KMS-11 (cell line): ENCODE measurements around the gene STK32B.

ENCODE experiments used
- H2AFZ ChIP-seq: fragments of 200-600 bp; sonication (generic); 2 replicates; pipeline ENCODE4 v1.6.1; 2016; ENCODE audit warnings: antibody characterized with exemption, mixed run types, low read depth
- H3K27ac ChIP-seq: fragments of 200-600 bp; sonication (generic); 2 replicates; pipeline ENCODE4 v1.6.1; 2016; ENCODE audit warnings: mild to moderate bottlenecking, mixed run types
- H3K27me3 ChIP-seq: fragments of 200-600 bp; sonication (generic); 2 replicates; pipeline ENCODE4 v1.6.1; 2017; ENCODE audit warnings: mild to moderate bottlenecking, low read depth, mixed run types, moderate library complexity; ENCODE audit not compliant: insufficient read depth
- H3K36me3 ChIP-seq: fragments of 200-600 bp; sonication (generic); 2 replicates; pipeline ENCODE4 v1.6.1; 2017; ENCODE audit warnings: mild to moderate bottlenecking, mixed run types; ENCODE audit not compliant: insufficient read depth
- H3K4me1 ChIP-seq: fragments of 200-600 bp; sonication (generic); 2 replicates; pipeline ENCODE4 v1.6.1; 2016; ENCODE audit warnings: mild to moderate bottlenecking, low read depth, mixed run types; ENCODE audit not compliant: poor library complexity, severe bottlenecking
- H3K4me2 ChIP-seq: fragments of 200-600 bp; sonication (generic); 2 replicates; pipeline ENCODE4 v1.7.0; 2016; ENCODE audit warnings: mild to moderate bottlenecking, mixed run types
- H3K4me3 ChIP-seq: fragments of 200-600 bp; sonication (generic); IDR thresholded peaks from 2 replicates; pipeline ENCODE4 v1.6.1; 2017; ENCODE audit warnings: low read depth, low read length, mixed read lengths; ENCODE audit not compliant: insufficient read depth
- H3K79me2 ChIP-seq: fragments of 200-600 bp; sonication (generic); 2 replicates; pipeline ENCODE4 v1.6.1; 2016; ENCODE audit warnings: low read depth, mixed run types; ENCODE audit not compliant: insufficient read depth
- H3K9ac ChIP-seq: fragments of 200-600 bp; sonication (generic); 2 replicates; pipeline ENCODE4 v1.6.1; 2016; ENCODE audit warnings: mild to moderate bottlenecking, mixed run types
- H4K20me1 ChIP-seq: fragments of 200-600 bp; sonication (generic); 2 replicates; pipeline ENCODE4 v1.6.1; 2016; ENCODE audit warnings: mild to moderate bottlenecking, mixed run types; ENCODE audit not compliant: insufficient read depth
- CTCF ChIP-seq: fragments of 200-600 bp; sonication (generic); conservative IDR thresholded peaks from 2 replicates; pipeline ENCODE4 v1.6.1; 2017; ENCODE audit warnings: low read depth, mild to moderate bottlenecking, antibody characterized with exemption, low read length, moderate library complexity, mixed read lengths

STK32B gene

GRCh38 chr4:5420266-5420665 lies 369.0 kb downstream of the STK32B start:
- Histone ChIP-seq H3K9ac (no peak overlapping the region), H3K36me3 (no peaks in the 10 kb centered on the region), H3K4me2 (no peak overlapping the region), H4K20me1 (no peaks in the 10 kb centered on the region), H2AFZ (no peak overlapping the region), H3K27ac (no peak overlapping the region), H3K4me1 (peaks cover 17% of the 10 kb centered on the region), H3K27me3 (no peaks in the 10 kb centered on the region), H3K79me2 (no peaks in the 10 kb centered on the region), H3K4me3 (no peak overlapping the region)
- TF ChIP-seq CTCF: no peak

DNA sequence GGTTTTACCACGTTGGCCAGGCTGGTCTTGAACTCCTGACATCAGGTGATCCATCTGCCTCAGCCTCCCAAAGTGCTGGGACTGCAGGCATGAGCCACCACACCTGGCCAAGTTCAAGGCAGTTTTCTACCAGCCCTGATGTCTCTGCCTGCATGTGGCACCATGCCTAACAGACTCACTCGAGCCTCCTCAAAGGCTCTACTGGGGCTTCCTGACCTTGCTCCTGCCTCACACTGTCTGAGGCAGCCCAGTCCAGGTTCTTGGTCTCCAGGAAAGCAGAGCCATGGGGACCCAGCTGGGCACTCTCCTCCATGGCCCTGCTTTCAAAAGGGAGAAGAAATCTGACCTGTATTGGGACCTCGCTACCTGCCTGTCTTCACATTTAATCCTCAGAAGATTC lies 370.1 kb downstream of the STK32B start:
- H3K36me3 ChIP-seq: no peaks in the 10 kb centered on the region
- peaks cover 10% of the 10 kb centered on the region for H3K4me1 ChIP-seq
- no peaks in the 10 kb centered on the region for H3K27me3 ChIP-seq
- no peak overlapping the region for H3K4me2 ChIP-seq
- no peak overlapping the region for H3K9ac ChIP-seq
- no peaks in the 10 kb centered on the region for H4K20me1 ChIP-seq
- no peak overlapping the region for H2AFZ ChIP-seq
- no peak overlapping the region for H3K27ac ChIP-seq
- no peak for TF ChIP-seq CTCF
- no peaks in the 10 kb centered on the region for H3K79me2 ChIP-seq
- H3K4me3 ChIP-seq: no peak overlapping the region

DNA sequence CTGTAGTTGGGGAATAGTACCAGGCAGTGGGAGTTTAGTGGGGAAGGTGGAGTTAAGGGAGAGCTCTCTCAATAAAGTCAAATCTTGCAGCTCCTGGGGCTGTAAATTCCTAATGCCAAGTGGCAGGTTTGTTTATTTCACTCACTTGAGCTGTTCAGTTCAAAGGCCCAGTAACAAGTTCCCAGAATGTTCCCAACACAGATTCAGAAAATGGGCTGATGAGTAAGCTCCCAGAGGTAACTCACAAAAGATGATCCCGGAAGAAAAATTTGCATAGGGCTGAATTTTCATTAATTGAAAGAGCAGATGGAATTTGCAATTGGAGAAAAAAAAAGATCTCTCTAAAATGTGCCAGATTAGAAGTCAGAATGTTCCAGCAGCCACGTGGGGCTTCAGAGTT lies 370.9 kb downstream of the STK32B start:
- TF ChIP-seq CTCF: no peak
- Histone ChIP-seq H4K20me1 (no peaks in the 10 kb centered on the region), H3K4me2 (no peak overlapping the region)

DNA sequence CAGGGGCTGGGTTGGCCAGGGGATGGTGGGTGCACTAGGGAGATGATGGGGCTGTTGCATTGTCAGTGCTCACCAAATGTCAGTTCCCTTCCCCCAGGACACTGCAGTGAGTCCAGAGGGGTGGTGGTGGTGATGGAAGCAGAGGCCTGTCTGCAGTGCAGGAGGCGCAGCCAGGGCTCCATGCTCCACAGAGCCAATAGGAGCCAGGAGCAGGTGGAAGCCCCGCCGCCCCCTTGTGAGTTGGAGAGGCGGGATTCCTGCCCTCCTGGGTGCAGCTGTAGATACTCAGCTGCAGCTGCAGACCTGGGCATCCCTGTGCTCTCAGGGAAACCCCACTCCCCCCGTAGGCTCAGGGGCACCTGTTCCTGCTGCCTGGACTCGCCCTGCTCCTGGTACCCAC lies 372.4 kb downstream of the STK32B start:
- H3K4me3 ChIP-seq: no peak overlapping the region

More for the DNA sequence above, 370.9 kb downstream of the STK32B start:
- Histone ChIP-seq H3K4me3 (no peak overlapping the region), H3K36me3 (no peaks in the 10 kb centered on the region), H3K27me3 (no peaks in the 10 kb centered on the region), H3K4me1 (peaks cover 2% of the 10 kb centered on the region), H2AFZ (no peak overlapping the region), H3K9ac (no peak overlapping the region), H3K27ac (no peak overlapping the region), H3K79me2 (no peaks in the 10 kb centered on the region)

More for the DNA sequence above, 372.4 kb downstream of the STK32B start:
- H4K20me1 ChIP-seq: no peaks in the 10 kb centered on the region
- no peak overlapping the region for H2AFZ ChIP-seq
- no peaks in the 10 kb centered on the region for H3K36me3 ChIP-seq
- no peak overlapping the region for H3K27ac ChIP-seq
- H3K9ac ChIP-seq: no peak overlapping the region
- H3K4me2 ChIP-seq: no peak overlapping the region
- no peak for TF ChIP-seq CTCF
- H3K4me1 ChIP-seq: no peaks in the 10 kb centered on the region
- no peaks in the 10 kb centered on the region for H3K27me3 ChIP-seq
- no peaks in the 10 kb centered on the region for H3K79me2 ChIP-seq
